Smooth muscle cell (in vitro differentiated cells): ENCODE data around the gene PREX1. TPM values are rescaled to one million over a fixed set of nuclear protein-coding genes. Genes with fewer than 3 reads are reported as not detected.

Experiments used
- DNase-seq: peaks from one replicate; lab custom pipeline; 2025; ENCODE audit not compliant: unreplicated experiment; lab: John Stamatoyannopoulos, UW
- H2AFZ ChIP-seq: fragments of 200-600 bp; sonication (generic); 2 replicates; pipeline ENCODE4 v1.6.0; 2016; ENCODE audit warnings: antibody characterized with exemption, low read depth, mild to moderate bottlenecking
- H3F3A ChIP-seq: fragments of 200-600 bp; sonication (generic); 2 replicates; pipeline ENCODE4 v1.6.0; 2017; ENCODE audit warnings: antibody characterized with exemption, low read depth
- H3K27ac ChIP-seq: fragments of 200-600 bp; sonication (generic); 2 replicates; pipeline ENCODE4 v1.5.1; 2016; ENCODE audit warnings: low read depth, mild to moderate bottlenecking
- H3K27me3 ChIP-seq: fragments of 200-600 bp; sonication (generic); 2 replicates; pipeline ENCODE4 v1.6.1; 2016; ENCODE audit warnings: low read depth, mild to moderate bottlenecking
- H3K36me3 ChIP-seq: fragments of 200-600 bp; sonication (generic); 2 replicates; pipeline ENCODE4 v1.5.1; 2016; ENCODE audit warnings: low read depth
- H3K4me1 ChIP-seq: fragments of 200-600 bp; sonication (generic); 2 replicates; pipeline ENCODE4 v1.5.1; 2016; ENCODE audit warnings: low read depth
- H3K4me2 ChIP-seq: fragments of 200-600 bp; sonication (generic); 2 replicates; pipeline ENCODE4 v1.6.0; 2016; ENCODE audit warnings: mild to moderate bottlenecking
- H3K4me3 ChIP-seq: fragments of 200-600 bp; sonication (generic); 2 replicates; pipeline ENCODE4 v1.5.1; 2016; ENCODE audit warnings: mild to moderate bottlenecking
- H3K79me2 ChIP-seq: fragments of 200-600 bp; sonication (generic); 2 replicates; pipeline ENCODE4 v1.6.0; 2016; ENCODE audit warnings: low read depth, mild to moderate bottlenecking
- H3K9ac ChIP-seq: fragments of 200-600 bp; sonication (generic); 2 replicates; pipeline ENCODE4 v1.6.0; 2016; ENCODE audit warnings: low read depth
- H3K9me3 ChIP-seq: fragments of 200-600 bp; sonication (generic); replicated peaks from 2 replicates; pipeline ENCODE4 v1.5.1; 2016; ENCODE audit warnings: low read depth
- H4K20me1 ChIP-seq: fragments of 200-600 bp; sonication (generic); 2 replicates; pipeline ENCODE4 v1.6.0; 2016; ENCODE audit warnings: low read depth
- CTCF ChIP-seq: fragments of 200-600 bp; sonication (generic); IDR thresholded peaks from 2 replicates; pipeline ENCODE4 v1.5.1; 2017; ENCODE audit warnings: borderline replicate concordance, mild to moderate bottlenecking, antibody characterized with exemption; ENCODE audit not compliant: insufficient read depth, poor library complexity, severe bottlenecking
- WGBS: methylation state at CpG from one replicate; pipeline ENCODE4 v1.1.7; 2016; ENCODE audit warnings: low lambda C conversion rate; 5-methylcytosine and 5-hydroxymethylcytosine counted together
- polyA plus RNA-seq: library from polyadenylated mRNA; unstranded; fragments of >200 nt; fragmentation: Nextera tagmentation; extraction: Ambion mirVana; gene quantifications from 2 replicates; pipeline ENCODE4 v1.2.1, GENCODE V29; 2016
- total RNA-seq: library from RNA; depleted of rRNA; stranded (reverse); fragments of >200 nt; gene quantifications from 2 replicates; pipeline ENCODE4 v1.2.3, GENCODE V29; 2014

Gene PREX1
- total and polyA plus RNA-seq, 2 experiments from 2014 or later = 0.04 to 0.30 TPM

GRCh38 chr20:48714764-48715163, 113.0 kb downstream of the PREX1 start:
- DNase-seq = no peak
- Histone ChIP-seq H3K4me1 (no peaks in the 10 kb centered on the region), H3K4me3 (no peak overlapping the region), H2AFZ (no peak overlapping the region), H3K79me2 (no peaks in the 10 kb centered on the region), H3F3A (no peaks in the 10 kb centered on the region), H3K27ac (no peak overlapping the region), H3K36me3 (no peaks in the 10 kb centered on the region), H3K4me2 (no peak overlapping the region), H3K9ac (no peak overlapping the region), H3K9me3 (no peaks in the 10 kb centered on the region), H3K27me3 (no peaks in the 10 kb centered on the region), H4K20me1 (no peaks in the 10 kb centered on the region)
- no peak for TF ChIP-seq CTCF
- WGBS = 92% methylated on average over 4 of the region's 4 CpGs

DNA sequence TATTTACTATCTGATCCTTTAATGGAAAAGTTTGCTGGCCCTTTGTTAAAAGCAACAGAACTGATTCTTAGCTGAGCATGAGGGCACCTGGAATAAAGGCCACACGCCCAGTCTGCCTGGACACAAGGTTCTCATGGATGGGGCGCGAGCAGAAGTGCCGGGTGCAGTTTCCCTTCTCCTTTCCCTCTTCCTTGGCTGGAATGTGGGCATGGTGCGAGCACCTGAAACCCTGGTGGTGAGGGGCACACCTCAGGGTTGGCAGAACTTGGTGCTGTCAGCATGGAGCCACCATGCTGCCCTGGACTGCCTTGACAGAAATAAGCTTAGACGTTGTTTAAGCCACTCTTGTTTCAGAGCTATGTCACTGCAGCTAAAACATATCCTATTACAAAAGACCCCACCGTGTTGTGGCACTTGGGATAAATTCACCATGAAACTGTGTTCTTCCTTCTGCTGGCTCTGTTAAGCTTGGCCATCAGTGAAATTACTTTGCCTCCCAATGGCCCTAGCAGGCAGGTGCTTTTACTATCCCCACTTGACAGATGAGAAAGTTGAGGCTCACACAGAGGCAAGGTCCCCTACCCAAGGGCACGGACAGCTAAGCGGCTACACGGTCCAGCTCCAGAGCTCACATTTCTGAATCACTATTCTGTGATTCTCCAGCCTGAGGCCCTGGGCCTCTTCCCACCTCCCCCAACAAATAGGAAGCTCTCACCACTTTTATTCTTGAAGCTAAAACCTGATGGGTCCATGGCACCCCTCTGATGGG, 115.9 kb downstream of the PREX1 start:
- Histone ChIP-seq H3K79me2 (no peaks in the 10 kb centered on the region), H2AFZ (no peak overlapping the region), H3K9ac (no peak overlapping the region), H3F3A (no peaks in the 10 kb centered on the region), H3K4me1 (no peaks in the 10 kb centered on the region), H4K20me1 (no peaks in the 10 kb centered on the region), H3K9me3 (no peaks in the 10 kb centered on the region), H3K4me3 (no peak overlapping the region), H3K4me2 (no peak overlapping the region), H3K27me3 (no peaks in the 10 kb centered on the region), H3K27ac (no peak overlapping the region), H3K36me3 (no peaks in the 10 kb centered on the region)
- 92% methylated on average over 10 of the region's 10 CpGs for WGBS
- no peak for TF ChIP-seq CTCF
- no peak for DNase-seq

DNA sequence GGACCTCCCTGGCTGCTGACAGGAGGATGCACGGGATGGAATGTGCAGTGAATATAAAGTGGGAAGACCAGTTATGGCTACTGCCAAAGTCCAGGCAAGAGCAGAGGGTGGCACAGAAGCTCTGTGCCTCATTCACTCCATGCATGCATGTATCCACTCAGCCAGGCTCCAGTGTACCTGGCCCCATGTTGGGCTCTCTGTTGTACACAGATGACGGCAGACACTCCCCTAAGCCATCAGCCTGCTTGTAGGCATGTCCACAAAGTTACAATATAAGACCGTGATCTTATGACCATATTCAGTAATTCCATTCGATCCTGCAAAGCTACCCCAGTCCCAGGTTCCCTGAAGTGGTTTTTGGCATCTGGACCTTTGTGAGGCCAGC, 116.8 kb downstream of the PREX1 start:
- Histone ChIP-seq H3K9me3 (no peaks in the 10 kb centered on the region), H3F3A (no peaks in the 10 kb centered on the region), H3K4me3 (no peak overlapping the region), H3K36me3 (no peaks in the 10 kb centered on the region), H3K9ac (no peak overlapping the region), H3K27me3 (no peaks in the 10 kb centered on the region), H3K4me1 (no peaks in the 10 kb centered on the region), H3K4me2 (no peak overlapping the region), H3K27ac (no peak overlapping the region), H4K20me1 (no peaks in the 10 kb centered on the region), H3K79me2 (no peaks in the 10 kb centered on the region), H2AFZ (no peak overlapping the region)
- WGBS = 94% methylated on average over 4 of the region's 4 CpGs
- DNase-seq = no peak
- TF ChIP-seq CTCF = no peak
